Transverse colon (tissue), 4 donors: ENCODE results near the gene IER5. TPM values are rescaled to one million over a fixed set of nuclear protein-coding genes. Genes with fewer than 3 reads are reported as not detected.
"Not testable (repeated sequence)": the region's sequence is repeated elsewhere in the genome, so short reads cannot be mapped to it uniquely, and the experiment has no call there.

Source experiments
- DNase-seq: peaks from one replicate; pipeline ENCODE4 v3.0.0-alpha.2; 2019
- H3K27ac ChIP-seq, 4 donors: fragments of 200-600 bp; sonication (generic); 2 replicates each; pipeline ENCODE4 v1.5.1; 2016 to 2018; ENCODE audit warnings: inconsistent platforms in 4 of 4
- H3K27me3 ChIP-seq: fragments of 200-600 bp; sonication (generic); 2 replicates; pipeline ENCODE4 v1.5.1; 2017; ENCODE audit warnings: inconsistent platforms
- H3K36me3 ChIP-seq, 4 donors: fragments of 200-600 bp; sonication (generic); 2 replicates each; pipeline ENCODE4 v1.5.1; 2017 to 2019; ENCODE audit warnings: inconsistent platforms in 4 of 4
- H3K4me1 ChIP-seq, 4 donors: fragments of 200-600 bp; sonication (generic); 2 replicates each; pipeline ENCODE4 v1.5.1; 2017 to 2020; ENCODE audit warnings: inconsistent platforms in 4 of 4
- H3K4me3 ChIP-seq, 4 donors: fragments of 200-600 bp; sonication (generic); 1 replicate in 1 of 4; 2 replicates in 3 of 4; pipeline versions ENCODE4 v1.5.1 to v1.6.1; 2017 to 2019; ENCODE audit warnings: inconsistent platforms in 4 of 4
- H3K9me3 ChIP-seq, 2 donors: fragments of 200-600 bp; sonication (generic); 2 replicates each; pipeline ENCODE4 v1.5.1; 2017 to 2019; ENCODE audit warnings: inconsistent platforms in 2 of 2
- CTCF ChIP-seq, 5 experiments: fragments of 200-600 bp in 3 of 5; fragments of 450-650 bp in 2 of 5; sonication (generic) in 3 of 5; IDR thresholded peaks; 1 replicate in 2 of 5; 2 replicates in 3 of 5; pipeline ENCODE4 v1.5.1; 2016 to 2017; ENCODE audit warnings: antibody characterized with exemption in 5 of 5, inconsistent platforms in 3 of 5, mild to moderate bottlenecking in 2 of 5, moderate library complexity in 1 of 5
- EP300 ChIP-seq: sonication (generic); formaldehyde crosslinking; IDR thresholded peaks from one replicate; pipeline ENCODE4 v1.6.1; 2017; ENCODE audit warnings: antibody characterized with exemption, low read depth
- POLR2A ChIP-seq: fragments of 450-650 bp; IDR thresholded peaks from one replicate; pipeline ENCODE4 v1.6.1; 2016; ENCODE audit warnings: antibody characterized with exemption, mild to moderate bottlenecking, moderate library complexity
- POLR2AphosphoS5 ChIP-seq, 3 donors: sonication (generic); formaldehyde crosslinking; IDR thresholded peaks; one replicate each; pipeline ENCODE4 v1.6.1; 2016; ENCODE audit warnings: antibody characterized with exemption in 3 of 3
- WGBS, 2 donors: methylation state at CpG; one replicate each; pipeline ENCODE4 v1.1.5; 2018; ENCODE audit warnings: low coverage in 1 of 2; 5-methylcytosine and 5-hydroxymethylcytosine counted together
- in situ Hi-C, 4 donors: fragments of 200-750 bp; cut with MboI; loops; one replicate each; pipeline versions ENCODE4 v1.15.0 to v1.15.1; 2017; ENCODE audit warnings: low sequenced_read_pairs in 3 of 4, low pct_ligation_motif_present in 1 of 4, low pct_unique_long_range_greater_than_20kb in 1 of 4
- intact Hi-C: fragments of 100-400 bp; cut with DNase I; formaldehyde crosslinking; loops from one replicate; pipeline ENCODE4 v1.15.1; 2023; ENCODE audit warnings: low total_unique reads
- total RNA-seq, 4 donors: library from RNA; depleted of rRNA; stranded (reverse); fragments of >200 nt; gene quantifications; one replicate each; pipeline ENCODE4 v1.1.0, GENCODE V29; 2016

Gene IER5
- total RNA-seq, 4 donors from 2014 or later = 12.1 to 40.3 (median 16.5) TPM

- Histone ChIP-seq H3K27ac (no peak overlapping the region), H3K9me3 (no peaks in the 10 kb centered on the region), H3K4me1 (no peaks in the 10 kb centered on the region), H3K4me3 (no peak overlapping the region), H3K27me3 (no peaks in the 10 kb centered on the region), H3K36me3 (no peaks in the 10 kb centered on the region)
- TF ChIP-seq POLR2A = no peak
- no peak for TF ChIP-seq EP300
- TF ChIP-seq CTCF (IDR thresholded peaks at IDR 0.05) = no peak
- TF ChIP-seq POLR2AphosphoS5 (IDR thresholded peaks at IDR 0.05) = no peak
- intact Hi-C loops = no loop called here
- DNase-seq = no peak
- in situ Hi-C loops = no loop called here
- WGBS, 2 donors = 43 to 47% methylated on average over 2 to 3 of the region's 3 CpGs
Measured at GRCh38 chr1:181057079-181057478, 31.4 kb upstream of the IER5 start.

- DNase-seq = no peak
- H3K4me1 ChIP-seq = peaks cover 0 to 4% (median 0%) of the 10 kb centered on the region in 4 donors
- in situ Hi-C loops (no loop called here), intact Hi-C loops (no loop called here)
- no peak for TF ChIP-seq POLR2A
- TF ChIP-seq EP300 = no peak
- TF ChIP-seq CTCF (IDR thresholded peaks at IDR 0.05) = no peak
- no peak for TF ChIP-seq POLR2AphosphoS5 (IDR thresholded peaks at IDR 0.05)
- H3K27ac ChIP-seq = no peak overlapping the region
- no peaks in the 10 kb centered on the region for H3K9me3 ChIP-seq
- H3K36me3 ChIP-seq = no peaks in the 10 kb centered on the region
- no peak overlapping the region for H3K4me3 ChIP-seq
- no peaks in the 10 kb centered on the region for H3K27me3 ChIP-seq
Measured at GRCh38 chr1:181059435-181059834, 29.1 kb upstream of the IER5 start.

- no peak for DNase-seq
- Histone ChIP-seq H3K27ac (no peak overlapping the region), H3K9me3 (no peaks in the 10 kb centered on the region), H3K27me3 (no peaks in the 10 kb centered on the region), H3K4me3 (no peak overlapping the region), H3K4me1 (peaks cover 0 to 4% (median 0%) of the 10 kb centered on the region in 4 donors), H3K36me3 (no peaks in the 10 kb centered on the region)
- WGBS, 2 donors = 96% methylated on average over 1 of the region's 1 CpG; no CpG with 5 or more reads in 1 of the 2 donors
- no peak for TF ChIP-seq POLR2A
- intact Hi-C loops = no loop called here
- in situ Hi-C loops = no loop called here
Measured at GRCh38 chr1:181060066-181060465, 28.4 kb upstream of the IER5 start.

- DNase-seq, H3K27ac ChIP-seq, H3K36me3 ChIP-seq, intact Hi-C loops, H3K9me3 ChIP-seq, H3K4me1 ChIP-seq, H3K27me3 ChIP-seq, H3K4me3 ChIP-seq, in situ Hi-C loops: not testable (repeated sequence)
- WGBS, 2 donors = 87 to 100% methylated on average over 1 to 4 of the region's 4 CpGs
Measured at GRCh38 chr1:181060947-181061346, 27.6 kb upstream of the IER5 start.

GRCh38 chr1:181061487-181061886, 27.0 kb upstream of the IER5 start:
- TF ChIP-seq POLR2AphosphoS5 (IDR thresholded peaks at IDR 0.05) (no peak), CTCF (IDR thresholded peaks at IDR 0.05) (no peak), POLR2A (no peak), EP300 (no peak)
- DNase-seq = no peak
- 67 to 72% methylated on average over 2 of the region's 2 CpGs for WGBS, 2 donors
- Histone ChIP-seq H3K4me3 (no peak overlapping the region), H3K4me1 (peaks cover 0 to 4% (median 0%) of the 10 kb centered on the region in 4 donors), H3K36me3 (no peaks in the 10 kb centered on the region), H3K9me3 (no peaks in the 10 kb centered on the region), H3K27ac (no peak overlapping the region), H3K27me3 (no peaks in the 10 kb centered on the region)
- intact Hi-C loops (no loop called here), in situ Hi-C loops (no loop called here)
